MCF 10A (cell line): Measurements from ENCODE around the gene KLHL17. TPM values are rescaled to one million over a fixed set of nuclear protein-coding genes. Genes with fewer than 3 reads are reported as not detected.

Source experiments
- BruUV-seq: library from RNA; stranded (reverse); fragments of 400-500 nt; replicated peaks from 2 replicates; lab custom pipeline; 2021; lab: Mats Ljungman, UMichigan
- CTCF ChIA-PET: fragments of 300-600 bp; sonication (Branson Sonifier 250); formaldehyde crosslinking; extraction: SDS; loops from one replicate; lab custom pipeline; 2021; ENCODE audit warnings: antibody characterized with exemption, inconsistent platforms; lab: Yijun Ruan, JAX
- POLR2A ChIA-PET: fragments of 300-600, 350-650 bp; sonication (Branson Sonifier 250); formaldehyde crosslinking; extraction: SDS; loops from one replicate; lab custom pipeline; 2020; ENCODE audit warnings: antibody characterized with exemption, inconsistent platforms; lab: Yijun Ruan, JAX
- DNase-seq: peaks from one replicate; pipeline ENCODE4 v3.0.0-alpha.2; 2018; ENCODE audit not compliant: unreplicated experiment
- H3K27ac Mint-ChIP-seq: one replicate; pipeline ENCODE4 v1.8.0; 2022; ENCODE audit warnings: mild to moderate bottlenecking, low read depth, mixed read lengths; ENCODE audit not compliant: unreplicated experiment
- H3K27me3 Mint-ChIP-seq: one replicate; pipeline ENCODE4 v1.8.0; 2022; ENCODE audit warnings: mixed read lengths; ENCODE audit not compliant: insufficient read depth, unreplicated experiment
- H3K36me3 Mint-ChIP-seq: one replicate; pipeline ENCODE4 v1.8.0; 2022; ENCODE audit warnings: mild to moderate bottlenecking, moderate library complexity, mixed read lengths; ENCODE audit not compliant: insufficient read depth, unreplicated experiment
- H3K4me1 Mint-ChIP-seq: one replicate; pipeline ENCODE4 v1.8.0; 2022; ENCODE audit warnings: mixed read lengths; ENCODE audit not compliant: insufficient read depth, unreplicated experiment
- H3K4me3 Mint-ChIP-seq: one replicate; pipeline ENCODE4 v1.8.0; 2022; ENCODE audit warnings: mild to moderate bottlenecking, moderate library complexity, mixed read lengths; ENCODE audit not compliant: unreplicated experiment
- H3K9me3 Mint-ChIP-seq: one replicate; pipeline ENCODE4 v1.8.0; 2022; ENCODE audit warnings: mixed read lengths; ENCODE audit not compliant: unreplicated experiment
- intact Hi-C: fragments of 100-400 bp; cut with micrococcal nuclease; formaldehyde crosslinking; loops from 2 replicates; pipeline ENCODE4 v1.14.1; 2022
- total RNA-seq: library from RNA; stranded (reverse); gene quantifications from 2 replicates; pipeline ENCODE4 v1.2.3, GENCODE V29; 2022
- TF ChIP-seq, protein P1 (sequence below): fragments of 200-600 bp; IDR thresholded peaks from one replicate; pipeline ENCODE4 v1.8.0; 2022; ENCODE audit warnings: antibody characterized with exemption, mild to moderate bottlenecking; ENCODE audit not compliant: unreplicated experiment

The KLHL17 gene
- total RNA-seq, 1 experiment from 2014 or later, result 15.1 TPM

DNA sequence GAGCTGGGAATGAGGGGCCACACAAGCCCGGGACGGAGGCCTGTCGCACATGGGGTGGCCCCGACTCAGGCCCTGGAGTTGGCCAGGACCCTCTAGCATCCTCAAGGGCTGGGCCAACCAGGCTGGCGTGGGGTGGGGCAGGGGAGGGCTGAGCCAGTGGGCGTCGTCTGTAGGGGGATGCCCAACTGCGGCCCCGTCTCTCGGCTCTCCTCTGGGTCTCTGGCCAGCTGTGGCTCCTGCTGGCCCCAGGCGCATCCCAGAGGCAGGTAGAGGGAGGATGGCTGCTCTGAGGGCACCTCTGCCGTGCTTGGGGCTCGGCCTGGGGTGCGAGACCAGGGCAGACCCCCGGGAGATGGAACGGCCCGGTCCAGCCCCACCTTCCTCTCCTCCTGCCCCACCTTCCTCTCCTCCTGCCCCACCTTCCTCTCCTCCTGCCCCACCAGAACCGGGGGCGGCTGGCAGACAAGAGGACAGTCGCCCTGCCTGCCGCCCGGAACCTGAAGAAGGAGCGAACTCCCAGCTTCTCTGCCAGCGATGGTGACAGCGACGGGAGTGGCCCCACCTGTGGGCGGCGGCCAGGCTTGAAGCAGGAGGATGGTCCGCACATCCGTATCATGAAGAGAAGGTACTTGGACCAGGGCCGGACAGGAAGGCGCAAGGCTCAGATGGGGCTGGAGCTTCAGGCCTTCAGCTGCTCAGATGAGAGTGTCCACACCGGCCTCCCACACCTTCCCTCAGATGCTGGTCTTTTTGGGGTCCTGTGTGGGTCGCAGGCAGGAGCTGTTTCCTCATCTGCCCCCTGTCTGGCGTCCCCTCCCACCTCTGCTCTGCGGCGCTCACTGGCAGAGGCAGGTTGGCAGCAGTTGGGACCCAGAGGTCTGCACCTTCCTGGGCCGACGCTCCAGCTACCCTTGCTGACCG, 30.4 kb upstream of the KLHL17 start:
- Mint-ChIP-seq H3K27ac (no peak overlapping the region), H3K27me3 (peaks cover 46% of the 10 kb centered on the region), H3K36me3 (no peaks in the 10 kb centered on the region), H3K4me1 (no peaks in the 10 kb centered on the region), H3K4me3 (no peak overlapping the region), H3K9me3 (no peaks in the 10 kb centered on the region)
- POLR2A ChIA-PET, result interaction anchor here (0.8 to 1.2 kb wide), 2 partner anchors 9 to 13 kb away, joined by 3 read pairs; no protein-coding TSS in a partner anchor
- intact Hi-C loops, result no loop called here
- DNase-seq, result no peak
- CTCF ChIA-PET, result interaction anchor here (3.2 kb wide), 1 partner anchor 8 kb away, joined by 18 read pairs; no protein-coding TSS in a partner anchor
- BruUV-seq, result no TSS peak
- TF ChIP-seq, protein P1, sequence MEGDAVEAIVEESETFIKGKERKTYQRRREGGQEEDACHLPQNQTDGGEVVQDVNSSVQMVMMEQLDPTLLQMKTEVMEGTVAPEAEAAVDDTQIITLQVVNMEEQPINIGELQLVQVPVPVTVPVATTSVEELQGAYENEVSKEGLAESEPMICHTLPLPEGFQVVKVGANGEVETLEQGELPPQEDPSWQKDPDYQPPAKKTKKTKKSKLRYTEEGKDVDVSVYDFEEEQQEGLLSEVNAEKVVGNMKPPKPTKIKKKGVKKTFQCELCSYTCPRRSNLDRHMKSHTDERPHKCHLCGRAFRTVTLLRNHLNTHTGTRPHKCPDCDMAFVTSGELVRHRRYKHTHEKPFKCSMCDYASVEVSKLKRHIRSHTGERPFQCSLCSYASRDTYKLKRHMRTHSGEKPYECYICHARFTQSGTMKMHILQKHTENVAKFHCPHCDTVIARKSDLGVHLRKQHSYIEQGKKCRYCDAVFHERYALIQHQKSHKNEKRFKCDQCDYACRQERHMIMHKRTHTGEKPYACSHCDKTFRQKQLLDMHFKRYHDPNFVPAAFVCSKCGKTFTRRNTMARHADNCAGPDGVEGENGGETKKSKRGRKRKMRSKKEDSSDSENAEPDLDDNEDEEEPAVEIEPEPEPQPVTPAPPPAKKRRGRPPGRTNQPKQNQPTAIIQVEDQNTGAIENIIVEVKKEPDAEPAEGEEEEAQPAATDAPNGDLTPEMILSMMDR, result no peak

DNA sequence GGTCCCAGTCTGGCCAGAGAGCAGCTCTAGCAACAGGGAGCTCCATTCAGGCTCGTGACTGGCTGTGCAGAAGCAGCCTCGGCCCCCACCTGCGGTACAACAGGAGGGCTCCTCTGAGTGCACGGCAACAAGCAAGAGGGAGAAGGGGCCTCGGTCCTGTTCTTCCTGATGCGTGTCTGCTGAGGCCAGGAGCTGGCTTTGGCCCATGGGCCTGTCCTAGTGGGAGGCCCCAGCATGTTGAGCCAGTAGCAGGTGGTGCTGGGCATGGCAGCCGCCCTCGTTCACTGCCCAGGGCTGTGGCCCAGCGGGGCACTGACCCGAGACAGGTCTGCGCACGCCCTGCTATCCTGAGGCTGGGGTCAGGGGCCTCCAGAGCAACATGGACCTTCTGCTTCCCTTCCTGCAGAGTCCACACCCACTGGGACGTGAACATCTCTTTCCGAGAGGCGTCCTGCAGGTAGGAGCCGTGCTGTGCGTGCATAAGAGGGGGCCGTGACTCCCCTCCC, 29.7 kb upstream of the KLHL17 start:
- H3K27ac Mint-ChIP-seq, result no peak overlapping the region
- TF ChIP-seq, protein P1, result no peak
- no peak for DNase-seq
- no peaks in the 10 kb centered on the region for H3K4me1 Mint-ChIP-seq
- peaks cover 53% of the 10 kb centered on the region for H3K27me3 Mint-ChIP-seq
- intact Hi-C loops, result no loop called here
- ChIA-PET CTCF (interaction anchor here (0.6 kb wide), 1 partner anchor 60 kb away, joined by 3 read pairs; no protein-coding TSS in a partner anchor), POLR2A (interaction anchor here (0.8 to 1.2 kb wide), 2 partner anchors 10 to 13 kb away, joined by 3 read pairs; no protein-coding TSS in a partner anchor)
- BruUV-seq, result no TSS peak
- no peak overlapping the region for H3K4me3 Mint-ChIP-seq
- no peaks in the 10 kb centered on the region for H3K36me3 Mint-ChIP-seq
- no peaks in the 10 kb centered on the region for H3K9me3 Mint-ChIP-seq

DNA sequence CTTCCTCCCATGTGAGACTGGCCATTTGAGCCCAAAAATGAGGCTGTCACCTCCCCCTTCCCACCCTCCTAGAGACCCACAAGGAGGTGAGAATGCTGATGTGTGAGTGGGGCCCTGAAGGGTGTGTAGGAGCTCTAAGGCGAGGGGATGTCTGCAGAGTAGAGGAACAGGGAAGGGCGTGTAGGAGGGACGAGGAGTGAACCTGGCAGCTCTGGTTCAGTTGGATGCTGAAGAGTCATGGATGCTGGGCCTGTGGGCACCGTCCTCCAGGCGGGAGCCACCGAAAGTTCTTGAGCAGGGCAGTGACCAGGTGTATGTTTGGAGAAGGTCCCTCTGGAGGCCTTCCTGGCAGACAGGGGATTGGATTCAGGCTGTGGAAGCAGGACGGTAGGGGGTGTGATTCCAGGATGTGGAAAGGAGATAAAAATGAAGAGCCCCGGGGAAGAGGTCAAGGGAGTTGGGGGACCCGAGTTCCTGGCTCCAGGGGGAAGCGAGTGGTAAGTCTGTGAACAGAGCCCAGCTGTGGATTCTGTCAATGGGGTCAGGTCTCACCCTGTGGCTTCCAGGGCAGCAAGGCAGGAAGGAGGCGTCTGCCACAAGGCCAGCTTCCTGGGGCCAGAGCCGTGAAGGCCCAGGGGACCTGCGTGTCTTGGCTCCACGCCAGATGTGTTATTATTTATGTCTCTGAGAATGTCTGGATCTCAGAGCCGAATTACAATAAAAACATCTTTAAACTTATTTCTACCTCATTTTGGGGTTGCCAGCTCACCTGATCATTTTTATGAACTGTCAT, 28.8 kb upstream of the KLHL17 start:
- ChIA-PET POLR2A (no interaction called here), CTCF (no interaction called here)
- Mint-ChIP-seq H3K36me3 (no peaks in the 10 kb centered on the region), H3K27ac (no peak overlapping the region), H3K27me3 (peaks cover 49% of the 10 kb centered on the region), H3K4me3 (no peak overlapping the region), H3K9me3 (no peaks in the 10 kb centered on the region), H3K4me1 (no peaks in the 10 kb centered on the region)
- intact Hi-C loops, result no loop called here
- TF ChIP-seq, protein P1, result no peak
- DNase-seq, result no peak
- BruUV-seq, result no TSS peak

DNA sequence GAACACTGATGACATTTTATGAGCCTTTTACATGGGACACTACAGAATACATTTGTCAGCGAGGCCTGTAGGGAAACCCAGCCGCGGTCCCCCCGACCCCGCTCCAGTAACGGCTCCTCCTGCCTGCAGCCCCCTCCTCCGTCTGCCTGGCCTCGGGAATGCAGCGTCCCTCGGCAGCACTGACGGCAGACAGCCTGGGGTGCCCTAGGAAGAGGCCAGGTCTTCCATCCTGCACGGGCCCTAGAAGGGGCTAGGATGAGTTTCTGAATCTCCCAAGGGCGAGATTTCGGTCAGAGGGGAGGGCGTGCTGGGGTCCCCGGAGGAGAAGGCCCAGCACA, 28.2 kb upstream of the KLHL17 start:
- intact Hi-C loops, result no loop called here
- DNase-seq, result no peak
- H3K9me3 Mint-ChIP-seq, result no peaks in the 10 kb centered on the region
- no peaks in the 10 kb centered on the region for H3K36me3 Mint-ChIP-seq
- no peak overlapping the region for H3K27ac Mint-ChIP-seq
- peaks cover 43% of the 10 kb centered on the region for H3K27me3 Mint-ChIP-seq
- no peaks in the 10 kb centered on the region for H3K4me1 Mint-ChIP-seq
- ChIA-PET CTCF (no interaction called here), POLR2A (no interaction called here)
- BruUV-seq, result no TSS peak
- H3K4me3 Mint-ChIP-seq, result no peak overlapping the region
- TF ChIP-seq, protein P1, result no peak
